HG03064 (cell line): Measurements from ENCODE around the gene CABP4.

Experiments used
- ATAC-seq: cut with Tn5 transposase; IDR thresholded peaks from one replicate; pipeline ENCODE4 v1.9.1; 2021; ENCODE audit warnings: low read depth; ENCODE audit not compliant: unreplicated experiment

CABP4 gene

DNA sequence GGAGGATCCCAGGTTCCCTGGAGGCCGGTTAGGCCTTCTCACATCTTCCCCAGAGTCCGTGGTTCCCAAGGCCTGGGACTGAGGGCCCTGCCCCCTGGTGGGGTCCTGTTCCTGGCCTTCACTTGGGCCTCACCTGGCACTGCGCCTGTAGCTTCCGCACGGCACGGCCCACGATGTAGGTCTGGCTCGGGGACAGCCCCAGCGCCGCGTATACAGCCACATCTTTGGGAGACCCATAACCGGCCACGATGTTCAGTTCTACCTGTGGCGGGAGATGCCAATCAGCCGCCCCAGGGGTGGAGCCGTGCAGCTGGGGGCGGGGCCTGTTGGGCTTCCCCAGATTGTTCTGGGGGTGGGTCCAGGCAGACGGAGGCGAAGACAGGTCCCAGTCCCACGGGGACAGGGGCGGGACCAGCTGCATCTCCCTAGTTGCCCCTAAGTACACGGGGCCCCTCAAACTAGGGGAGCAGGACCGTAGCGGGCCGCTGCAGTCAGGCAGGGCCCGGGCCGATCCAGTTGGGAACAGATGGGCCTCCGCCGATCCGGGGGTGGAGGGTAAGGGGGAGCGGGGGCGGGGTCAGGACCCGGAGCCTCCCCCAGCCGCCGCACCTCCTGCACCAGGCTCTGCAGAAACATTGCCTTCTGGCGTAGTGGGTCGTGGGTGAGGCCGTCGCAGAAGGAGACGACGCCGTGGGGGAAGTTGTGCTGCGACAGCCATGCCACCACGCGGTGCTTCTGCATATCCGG is 37.8 kb downstream of the CABP4 start:
- no peak for ATAC-seq

DNA sequence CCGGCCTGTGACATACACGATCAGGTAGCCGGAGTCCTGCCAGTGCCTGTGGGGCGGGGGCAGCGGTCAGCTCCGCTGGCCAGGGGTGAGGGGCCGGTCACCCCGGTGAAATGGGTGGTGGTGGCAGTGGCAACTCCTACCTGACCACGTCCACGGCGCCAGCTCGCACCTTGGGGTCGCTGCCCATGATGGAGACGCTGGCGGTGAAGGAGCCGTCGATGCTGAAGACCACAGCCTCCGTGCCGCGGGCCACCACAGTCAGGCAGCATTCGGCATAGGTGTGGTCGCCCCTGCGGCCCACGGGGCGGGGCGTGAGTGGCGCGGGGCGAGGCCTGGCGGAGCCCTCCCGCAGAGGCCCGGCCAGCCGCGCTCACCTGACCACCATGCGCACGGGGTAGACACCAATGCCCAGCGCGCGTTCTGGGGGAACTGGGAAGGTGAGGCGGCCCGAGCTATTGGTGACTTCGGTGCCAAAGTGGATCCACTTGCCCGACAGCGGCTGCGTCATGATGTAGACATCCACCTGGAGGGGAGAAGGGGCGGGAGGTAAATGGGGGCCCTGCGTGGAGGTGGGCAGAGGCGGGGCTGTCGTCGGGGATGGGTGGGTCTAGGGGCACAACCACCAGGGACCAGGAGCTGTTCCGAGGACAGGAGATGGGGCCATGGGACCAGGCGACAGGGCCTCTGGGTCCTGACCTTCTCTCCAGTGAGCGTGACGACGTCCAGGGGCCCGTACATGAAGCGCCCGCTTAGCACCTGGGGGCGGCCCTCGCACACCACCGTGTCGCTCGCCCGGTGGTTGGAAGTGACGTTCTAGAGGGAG is 38.6 kb downstream of the CABP4 start:
- ATAC-seq: no peak

DNA sequence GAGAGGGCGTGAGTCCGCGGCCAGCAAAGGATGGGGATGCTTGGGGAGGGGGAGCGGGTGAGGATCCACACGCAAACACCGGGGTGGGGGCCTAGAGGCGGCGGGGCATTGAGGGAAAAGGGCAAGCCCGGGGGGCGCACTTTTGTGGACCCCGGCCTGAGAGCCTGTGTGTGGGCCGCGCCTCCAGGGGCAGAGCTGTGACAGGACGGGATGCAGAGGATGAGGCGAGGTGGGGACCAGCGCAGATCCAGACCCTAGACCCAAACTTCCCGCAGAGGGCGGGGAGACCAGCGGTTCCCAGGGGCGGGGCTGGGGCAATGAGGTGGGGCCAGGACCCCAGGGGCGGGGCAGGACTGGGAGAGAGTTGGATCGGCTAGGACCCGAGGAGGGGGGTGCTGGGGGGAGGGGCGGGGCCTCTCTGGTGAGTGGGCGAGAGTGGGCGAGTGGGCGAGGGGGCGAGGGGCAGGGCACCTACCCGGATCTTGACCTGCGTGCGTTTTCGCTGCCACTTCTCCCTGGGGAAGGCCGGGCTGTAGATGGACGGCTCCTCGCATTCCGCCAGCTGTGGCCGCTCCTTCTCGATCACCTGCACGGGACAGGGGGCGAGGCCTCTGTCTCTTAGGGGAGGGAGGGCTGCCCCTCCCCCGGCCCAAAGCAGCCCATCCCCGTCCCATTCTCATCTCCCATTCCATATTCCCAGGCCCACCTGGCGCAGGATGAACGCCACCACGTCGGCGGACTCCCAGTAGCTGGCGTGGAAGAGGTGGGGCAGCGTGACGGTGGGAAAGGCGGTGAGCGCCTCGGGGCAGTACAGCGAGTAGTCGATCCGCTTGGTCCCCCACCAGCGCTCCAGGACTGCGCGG is 39.4 kb downstream of the CABP4 start:
- ATAC-seq: no peak

DNA sequence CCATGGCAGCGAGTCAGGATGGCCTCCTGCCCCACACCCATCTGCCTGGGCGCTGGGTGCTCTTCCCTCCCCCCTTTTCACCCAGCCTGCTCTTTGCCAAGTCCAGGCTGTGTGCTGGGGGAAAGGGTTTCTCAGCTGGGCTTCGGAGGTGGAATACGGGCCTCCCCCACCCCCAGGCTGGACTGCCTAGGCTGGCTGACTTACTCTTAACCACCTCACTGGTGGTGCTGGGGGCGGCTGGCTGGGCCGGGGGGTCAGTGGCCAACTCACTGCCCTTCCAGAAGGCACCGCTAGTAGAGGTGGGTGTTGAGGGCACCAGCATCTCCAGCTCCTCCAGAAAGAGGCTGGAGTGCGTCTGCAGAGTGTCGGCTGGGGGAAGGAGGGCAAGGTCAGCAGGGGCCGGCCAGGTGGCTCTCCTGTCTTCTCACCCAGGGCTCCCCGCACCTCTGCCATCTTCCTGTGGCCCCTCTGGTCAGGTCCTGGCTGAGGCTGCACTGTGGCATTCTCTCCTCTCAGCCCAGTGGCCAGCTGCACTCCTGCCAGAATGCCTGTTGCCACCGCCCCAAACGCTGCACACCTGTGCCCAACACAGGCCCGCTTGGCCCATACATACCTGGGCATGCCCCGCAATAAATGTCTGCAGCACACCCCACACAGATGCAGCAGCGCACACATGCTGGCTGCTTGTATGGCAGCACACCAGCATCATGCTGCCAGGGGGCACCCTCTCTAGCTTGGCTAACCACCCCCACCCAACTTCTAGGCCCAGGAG is 40.3 kb downstream of the CABP4 start:
- no peak for ATAC-seq

DNA sequence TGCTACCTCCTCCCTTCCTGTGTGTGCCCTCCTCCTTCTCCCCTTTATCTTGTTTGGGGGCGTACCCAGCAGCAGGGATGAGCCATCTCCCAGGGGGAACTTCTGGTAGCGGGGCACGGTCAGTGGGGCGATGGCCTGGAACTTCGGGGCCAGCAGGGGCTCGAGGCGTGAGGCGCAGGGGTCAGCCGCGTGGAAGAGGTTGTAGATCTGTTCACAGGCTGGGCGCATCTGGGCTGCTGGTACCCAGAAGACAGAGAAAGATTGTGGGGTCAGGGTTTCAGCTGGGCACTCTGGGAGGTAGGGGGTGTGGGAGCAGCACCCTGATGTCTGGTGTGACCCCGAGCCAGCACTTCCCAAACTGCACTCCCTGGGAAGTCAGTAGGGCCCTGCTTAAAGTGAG is 41.0 kb downstream of the CABP4 start:
- ATAC-seq: no peak

DNA sequence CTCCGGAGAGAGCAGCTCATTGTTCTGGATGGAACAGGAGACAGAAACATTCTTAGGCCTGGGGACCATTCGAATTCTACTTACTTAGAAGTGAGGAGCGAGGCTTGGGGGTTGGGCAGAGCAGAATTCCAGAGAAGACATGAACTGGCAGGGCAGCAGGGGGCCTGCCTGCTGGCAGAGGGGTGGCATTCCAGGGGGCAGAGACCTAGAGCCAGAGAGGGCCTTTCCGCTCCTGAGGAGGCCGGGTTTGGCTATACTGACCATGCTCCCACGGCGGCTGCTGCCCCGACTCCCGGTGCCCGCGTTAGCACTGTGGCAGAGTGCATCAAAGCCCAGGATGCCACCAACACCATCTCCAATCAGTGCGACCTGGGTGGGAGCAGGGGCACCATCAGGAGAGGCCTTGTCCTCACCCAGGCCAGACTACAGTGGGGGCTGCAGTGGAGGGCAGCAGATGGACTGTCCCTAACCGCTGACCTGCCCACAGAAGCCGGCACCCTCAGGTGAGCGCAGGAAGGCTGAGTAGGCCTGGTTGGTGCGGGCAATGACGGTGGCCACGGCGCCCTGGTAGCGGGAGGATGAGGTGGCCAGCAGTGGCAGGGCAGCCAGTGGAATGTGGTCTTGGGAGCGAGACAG is 42.6 kb downstream of the CABP4 start:
- ATAC-seq: no peak

DNA sequence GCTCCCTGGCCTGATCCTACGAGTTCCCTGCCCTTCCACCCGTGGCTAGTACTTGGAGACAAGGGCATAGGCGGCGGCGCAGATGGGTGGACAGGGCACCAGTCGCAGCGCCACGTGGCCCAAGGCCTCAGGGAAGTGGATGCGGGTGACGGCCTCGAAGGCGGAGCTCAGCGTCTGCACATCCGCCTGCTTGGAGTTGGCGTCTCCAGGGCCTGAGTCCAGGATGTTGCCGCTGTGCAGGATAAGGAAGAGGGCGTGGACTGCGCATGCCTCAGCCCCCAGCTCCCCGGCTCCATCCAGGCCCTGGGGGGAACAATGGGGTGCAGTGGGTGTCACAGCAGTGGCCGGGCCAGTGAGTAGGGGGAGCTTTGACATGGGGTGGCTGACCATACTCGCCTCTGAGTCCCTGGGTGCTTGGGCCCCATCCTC is 43.4 kb downstream of the CABP4 start:
- no peak for ATAC-seq

DNA sequence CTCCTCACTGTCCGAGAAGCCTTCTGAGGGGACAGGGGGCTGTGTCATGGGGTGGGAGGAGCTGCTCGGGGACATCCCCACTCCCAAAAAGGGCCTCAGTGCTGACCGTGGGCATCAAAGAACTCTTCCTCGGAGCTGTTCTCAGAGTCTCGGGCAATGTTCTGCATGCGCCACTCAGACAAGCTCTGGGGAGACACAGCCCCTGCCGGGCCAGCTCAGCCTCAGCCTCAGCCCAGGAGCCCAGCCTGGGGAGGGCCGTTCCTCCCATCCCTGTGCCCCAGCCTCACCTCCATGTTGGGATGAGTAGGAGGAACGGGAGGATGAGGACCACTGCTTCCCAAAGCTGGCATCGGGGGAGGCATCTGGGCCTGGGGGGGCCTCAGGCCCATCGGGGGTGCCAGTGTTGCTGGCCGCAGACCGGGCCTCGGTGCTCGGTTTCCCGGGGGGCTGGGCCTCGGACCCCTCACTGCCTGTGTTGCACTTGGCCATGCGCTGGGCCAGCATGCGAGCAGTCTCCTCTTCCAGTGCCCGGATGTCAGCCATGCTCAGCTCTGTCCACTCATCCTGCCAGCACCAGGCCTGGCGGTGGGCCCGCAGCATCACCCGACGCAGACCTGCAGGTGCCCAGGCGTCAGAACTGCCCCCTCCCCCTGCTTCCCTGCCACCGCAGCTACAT is 44.8 kb downstream of the CABP4 start:
- no peak for ATAC-seq

DNA sequence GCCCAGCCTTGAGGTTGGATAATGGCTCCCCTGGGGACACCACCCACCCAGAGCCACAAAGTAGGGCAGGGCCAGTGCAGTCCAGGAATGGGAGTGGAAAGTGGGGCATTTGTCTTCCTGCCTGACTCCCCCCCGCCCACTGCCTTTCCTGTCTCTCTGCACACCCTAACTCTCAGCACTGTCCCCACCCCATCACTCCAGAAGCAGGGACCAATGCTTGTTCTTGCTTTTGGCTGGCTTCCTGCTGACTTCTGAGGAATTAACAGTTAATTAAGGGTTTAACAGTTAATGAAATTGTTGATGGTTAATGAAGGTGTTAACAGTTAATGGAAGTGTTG is 45.3 kb downstream of the CABP4 start:
- no peak for ATAC-seq

DNA sequence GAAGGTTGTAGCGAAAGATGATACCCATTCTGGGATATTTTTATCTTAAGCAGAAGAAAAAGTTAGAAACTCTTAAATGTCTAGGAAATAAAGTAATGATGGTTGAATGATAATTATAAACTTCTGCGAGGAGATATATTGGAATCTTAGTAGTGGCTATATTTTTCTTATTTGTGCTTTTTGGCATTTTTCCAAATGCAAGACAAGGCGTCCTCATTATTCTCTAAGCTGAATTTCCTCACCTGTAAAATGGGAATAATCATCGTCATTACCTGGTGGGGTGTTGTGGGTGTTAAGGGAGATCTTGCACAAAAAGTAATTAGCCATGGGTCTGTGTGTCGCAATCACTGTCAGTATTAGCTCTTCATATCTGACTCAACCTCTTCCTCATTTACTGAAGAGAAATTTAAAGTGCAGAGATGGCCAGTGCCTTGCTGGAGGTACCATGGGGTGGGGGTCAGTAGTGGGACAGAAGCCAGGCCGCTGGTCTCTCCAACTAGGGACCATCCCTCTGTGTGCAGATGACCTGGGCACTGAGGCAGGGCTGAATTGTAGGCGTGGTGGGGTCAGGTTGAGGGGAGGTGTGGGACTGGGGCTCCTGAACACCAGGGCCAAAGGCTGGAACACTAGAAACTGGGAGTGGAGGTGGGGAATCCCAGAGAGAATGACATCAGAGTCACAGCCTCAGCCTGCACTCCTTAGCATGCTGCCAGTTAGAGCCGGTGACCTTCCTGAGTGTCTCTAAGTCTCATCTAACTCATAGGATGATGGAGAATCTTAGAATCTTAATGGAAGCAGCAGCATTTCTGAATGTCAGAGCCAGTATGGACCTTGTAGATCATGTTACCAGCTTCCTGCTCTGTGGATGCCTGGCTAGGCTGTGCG is 45.9 kb downstream of the CABP4 start:
- ATAC-seq: no peak

DNA sequence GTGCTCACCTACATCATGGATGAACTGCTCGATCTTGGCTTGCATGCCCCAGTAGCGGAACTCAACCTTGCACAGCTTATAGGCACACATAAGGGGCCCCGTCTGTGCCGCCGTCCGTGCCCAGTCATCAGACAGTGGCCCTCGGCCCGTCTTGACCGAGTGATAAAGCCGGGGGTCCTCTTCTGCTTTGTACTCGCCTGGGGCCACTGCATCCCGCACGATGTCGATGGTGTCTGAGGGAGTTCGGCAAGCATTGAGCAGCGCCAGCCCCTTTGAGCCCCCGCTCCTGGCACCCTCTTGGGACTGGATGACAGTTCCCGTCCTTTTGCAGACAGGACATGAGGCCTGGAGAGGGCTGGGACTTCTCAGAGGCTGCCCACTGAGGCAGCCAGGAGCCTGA is 46.7 kb downstream of the CABP4 start:
- no peak for ATAC-seq

DNA sequence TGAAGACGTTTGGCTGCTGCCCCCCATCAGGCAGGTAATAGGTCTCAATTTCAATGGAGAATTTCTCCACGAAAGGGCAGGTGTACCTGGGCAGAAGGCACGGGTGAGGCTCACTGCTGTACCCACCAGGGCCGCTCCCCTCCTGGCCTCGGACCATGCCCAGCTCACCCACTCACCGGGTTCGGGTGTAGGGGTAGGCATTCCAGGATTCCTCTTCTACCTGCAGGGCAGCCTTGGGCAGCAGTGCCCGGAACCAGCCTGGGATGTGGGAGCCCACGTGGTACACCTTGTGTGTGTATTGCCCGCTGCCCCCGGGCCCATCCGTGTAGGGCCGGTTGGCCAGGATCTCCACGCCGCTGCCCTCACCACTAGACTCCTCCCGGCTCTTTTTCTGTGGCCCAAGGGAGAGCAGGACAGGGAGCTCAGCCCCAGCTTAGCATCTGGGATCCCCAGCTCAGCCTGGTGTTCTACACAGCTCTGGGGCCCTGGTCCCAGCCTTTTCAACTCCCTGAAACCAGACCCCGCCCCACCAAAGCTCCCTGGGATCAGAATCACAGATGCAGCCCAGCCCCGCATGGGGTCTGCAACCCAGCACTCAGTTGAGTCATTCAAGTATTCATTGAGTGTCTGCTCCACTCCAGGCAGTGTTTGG is 47.3 kb downstream of the CABP4 start:
- ATAC-seq: no peak

DNA sequence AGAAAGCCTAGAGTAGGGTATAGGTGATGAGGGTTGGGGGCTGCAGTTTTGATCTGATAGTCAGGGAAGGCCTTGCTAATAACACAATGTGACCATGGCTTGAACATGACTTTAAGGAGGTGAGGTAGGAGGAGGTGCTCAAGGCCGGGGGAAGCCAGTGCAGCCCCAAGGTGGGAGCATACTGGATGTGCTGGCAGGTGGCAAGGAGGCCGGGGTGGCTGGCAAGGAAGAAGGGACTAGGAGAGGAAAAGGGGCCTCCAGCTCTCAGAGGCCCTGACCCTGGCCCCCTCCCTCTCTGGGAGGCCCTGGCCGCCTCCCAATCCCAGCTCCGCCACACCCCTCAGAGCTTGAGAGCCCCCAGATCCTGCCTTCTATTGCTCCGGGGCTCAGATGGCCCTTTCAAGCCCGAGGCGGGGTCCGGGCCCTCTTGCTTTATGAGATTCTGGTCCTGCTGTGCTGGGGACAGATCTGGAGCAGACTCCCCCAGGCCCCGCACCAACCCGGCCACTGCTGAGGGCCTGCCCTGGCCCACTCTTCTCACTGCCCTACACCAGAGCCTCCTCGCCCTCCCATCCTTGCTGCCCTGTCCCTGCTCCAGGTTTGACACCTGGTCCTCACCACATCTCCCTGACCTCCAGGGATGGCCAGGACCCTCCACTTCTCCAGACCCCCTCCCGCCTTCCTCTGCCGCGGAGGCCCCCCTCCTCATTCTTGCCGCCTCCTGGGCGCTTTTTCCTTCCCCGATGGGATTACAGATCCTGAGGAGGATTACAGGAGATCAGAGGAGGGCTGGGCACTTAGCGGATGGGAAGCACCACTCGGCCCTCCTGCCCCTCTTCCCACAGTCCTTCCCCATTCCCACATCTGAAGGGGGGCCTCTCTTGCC is 48.2 kb downstream of the CABP4 start:
- ATAC-seq: no peak

DNA sequence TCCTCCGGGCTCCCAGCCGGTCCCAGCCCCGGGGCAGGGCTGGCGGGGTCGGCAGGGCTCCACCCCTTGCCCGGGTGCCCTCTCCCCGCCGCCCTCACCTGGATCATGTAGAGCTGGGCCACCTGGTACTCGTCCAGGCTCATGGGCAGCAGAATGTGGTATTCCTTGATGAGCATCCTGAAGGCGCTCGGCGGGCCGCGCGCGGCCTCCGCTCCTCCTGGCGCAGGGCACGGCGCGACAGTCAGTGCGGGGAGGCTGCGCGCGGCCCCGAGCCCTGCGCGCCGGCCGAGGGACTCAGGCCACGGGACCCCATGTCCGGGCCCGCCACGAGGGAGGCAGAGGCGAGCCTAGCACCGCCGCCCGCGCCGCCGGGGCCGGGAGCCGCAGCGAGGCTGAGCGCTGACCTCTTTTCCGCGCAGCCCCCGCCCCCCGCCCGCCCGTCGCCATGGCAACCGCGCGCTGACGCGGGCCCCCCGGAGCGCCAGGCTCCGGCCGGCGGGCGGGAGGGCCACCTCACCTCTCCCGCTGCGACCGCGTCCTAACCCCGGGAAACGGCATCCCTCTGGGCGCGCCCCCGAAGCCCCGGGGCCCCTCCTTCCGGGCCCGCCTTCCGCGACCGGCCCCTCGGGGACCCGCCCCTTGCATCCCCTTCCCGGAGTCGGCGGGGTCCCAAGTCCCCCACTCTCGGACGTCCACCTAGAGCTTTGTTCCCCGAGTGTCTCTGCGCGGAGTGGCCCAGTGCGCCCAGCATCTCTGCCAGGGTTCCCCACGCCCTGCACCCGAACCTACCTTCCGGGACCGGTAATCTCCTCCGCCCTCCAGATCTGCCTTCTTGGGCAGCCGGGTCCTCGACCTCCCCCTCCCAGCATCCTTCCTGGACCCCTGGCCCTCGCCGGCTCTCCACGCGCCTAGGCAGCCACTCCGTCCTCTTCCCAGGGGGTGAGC is 49.1 kb downstream of the CABP4 start:
- no peak for ATAC-seq

DNA sequence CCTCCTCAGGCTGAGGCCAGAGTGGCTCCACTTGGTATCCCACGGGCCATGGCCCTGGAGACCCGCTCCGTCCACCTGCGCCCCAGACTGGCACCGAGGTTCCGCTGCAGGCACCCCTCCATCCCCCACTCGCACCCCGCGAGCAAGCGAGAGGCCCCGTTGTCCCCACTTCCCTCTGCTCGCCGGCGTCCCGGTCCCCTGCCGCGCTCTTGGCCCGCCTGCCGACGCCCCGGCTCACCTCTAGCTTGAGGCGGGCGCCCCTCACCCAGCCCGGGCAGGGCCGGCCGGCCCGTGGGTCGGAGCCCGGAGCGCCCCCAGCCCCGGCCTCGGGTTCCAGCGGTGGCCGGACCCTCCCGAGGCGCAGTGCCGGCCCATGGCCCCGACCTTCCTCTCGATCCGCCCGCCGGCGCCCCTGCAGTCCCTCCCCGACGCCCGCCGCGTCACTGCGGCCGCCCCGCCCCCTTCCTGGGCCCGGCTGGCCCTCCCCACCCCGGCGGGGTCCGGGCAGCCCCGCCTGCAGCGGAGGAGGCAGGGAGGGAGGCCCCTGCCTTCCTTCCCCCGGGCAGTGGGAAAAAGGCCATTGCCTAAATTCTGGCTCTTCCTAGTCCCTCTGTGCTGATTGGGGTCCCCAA is 49.9 kb downstream of the CABP4 start, which contains the start of gene PITPNM1:
TSS of gene PITPNM1 (minus strand) at position 414 of the 632 bp plus-strand sequence. CDS start 1,183 bp downstream, outside the sequence.
- no peak for ATAC-seq
